AG10803 (cell line): Measurements from ENCODE around the gene CPNE1.
A peak's percentile ranks its signal among the peaks of the same experiment; 100 is the strongest.

Source experiments
- DNase-seq: peaks from one replicate; pipeline ENCODE4 v3.0.0; 2010; ENCODE audit warnings: low read depth
- H3K4me3 ChIP-seq: 2 replicates; pipeline ENCODE4 v1.5.1; 2011; ENCODE audit warnings: mild to moderate bottlenecking, low read length, control low read depth
- TF ChIP-seq, protein P1 (sequence below): conservative IDR thresholded peaks from 2 replicates; pipeline ENCODE4 v1.5.1; 2011; ENCODE audit warnings: mild to moderate bottlenecking, low read length, control low read depth, inconsistent platforms

CPNE1 gene

DNA sequence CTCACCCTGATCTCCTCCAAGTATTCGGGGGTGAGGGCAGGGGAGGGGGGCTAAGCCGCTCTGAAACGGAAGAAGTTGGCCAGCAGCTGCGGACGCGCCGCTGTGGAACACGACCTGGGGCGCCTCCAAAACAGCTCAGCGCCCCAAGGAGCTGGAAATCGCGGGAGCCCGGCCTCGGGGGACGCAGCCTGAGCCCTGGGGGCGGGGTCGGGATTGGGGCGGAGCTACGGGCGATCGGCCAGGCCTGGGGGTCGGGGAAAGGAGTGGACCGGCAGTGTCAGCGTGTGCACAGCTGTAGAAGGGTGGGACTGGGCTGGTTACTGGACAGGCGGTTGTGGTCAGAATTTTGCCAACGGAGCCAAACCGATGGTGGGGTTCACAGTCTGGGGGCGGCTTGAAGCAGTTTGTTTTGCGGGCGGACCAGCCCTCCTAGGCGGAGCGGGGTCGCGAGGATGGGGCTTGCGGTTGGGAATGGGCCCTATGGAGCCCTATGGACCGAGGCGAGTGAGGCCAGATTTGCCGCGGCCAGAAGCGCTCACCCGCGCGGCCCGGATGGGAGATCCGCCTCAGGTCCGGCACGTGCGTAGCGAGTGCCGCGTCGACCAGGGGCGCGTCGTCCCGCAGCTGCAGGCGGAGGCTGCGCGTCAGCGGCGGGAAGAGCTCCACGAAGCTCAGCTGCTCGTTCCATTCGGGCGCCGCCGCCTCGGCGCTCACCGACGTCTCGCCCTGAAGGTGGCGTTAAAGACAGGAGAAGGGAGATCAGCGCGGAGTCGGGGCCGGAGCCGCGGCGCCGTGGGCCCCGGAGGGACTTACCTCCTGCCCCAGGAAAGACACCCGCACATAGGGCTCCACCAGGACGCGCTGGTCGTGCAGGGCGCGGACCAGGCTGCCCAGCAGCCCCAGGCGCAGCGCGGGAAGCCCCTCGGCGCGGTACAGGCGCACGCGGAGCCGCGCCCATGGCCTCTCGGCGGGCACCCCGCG lies 63.4 kb downstream of the CPNE1 start:
- DNase-seq: peak; percentile 59
- H3K4me3 ChIP-seq: peak overlapping the region; percentile 41
- TF ChIP-seq, protein P1, sequence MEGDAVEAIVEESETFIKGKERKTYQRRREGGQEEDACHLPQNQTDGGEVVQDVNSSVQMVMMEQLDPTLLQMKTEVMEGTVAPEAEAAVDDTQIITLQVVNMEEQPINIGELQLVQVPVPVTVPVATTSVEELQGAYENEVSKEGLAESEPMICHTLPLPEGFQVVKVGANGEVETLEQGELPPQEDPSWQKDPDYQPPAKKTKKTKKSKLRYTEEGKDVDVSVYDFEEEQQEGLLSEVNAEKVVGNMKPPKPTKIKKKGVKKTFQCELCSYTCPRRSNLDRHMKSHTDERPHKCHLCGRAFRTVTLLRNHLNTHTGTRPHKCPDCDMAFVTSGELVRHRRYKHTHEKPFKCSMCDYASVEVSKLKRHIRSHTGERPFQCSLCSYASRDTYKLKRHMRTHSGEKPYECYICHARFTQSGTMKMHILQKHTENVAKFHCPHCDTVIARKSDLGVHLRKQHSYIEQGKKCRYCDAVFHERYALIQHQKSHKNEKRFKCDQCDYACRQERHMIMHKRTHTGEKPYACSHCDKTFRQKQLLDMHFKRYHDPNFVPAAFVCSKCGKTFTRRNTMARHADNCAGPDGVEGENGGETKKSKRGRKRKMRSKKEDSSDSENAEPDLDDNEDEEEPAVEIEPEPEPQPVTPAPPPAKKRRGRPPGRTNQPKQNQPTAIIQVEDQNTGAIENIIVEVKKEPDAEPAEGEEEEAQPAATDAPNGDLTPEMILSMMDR: peak; percentile 28; the same call in 1 of the 2 replicates

DNA sequence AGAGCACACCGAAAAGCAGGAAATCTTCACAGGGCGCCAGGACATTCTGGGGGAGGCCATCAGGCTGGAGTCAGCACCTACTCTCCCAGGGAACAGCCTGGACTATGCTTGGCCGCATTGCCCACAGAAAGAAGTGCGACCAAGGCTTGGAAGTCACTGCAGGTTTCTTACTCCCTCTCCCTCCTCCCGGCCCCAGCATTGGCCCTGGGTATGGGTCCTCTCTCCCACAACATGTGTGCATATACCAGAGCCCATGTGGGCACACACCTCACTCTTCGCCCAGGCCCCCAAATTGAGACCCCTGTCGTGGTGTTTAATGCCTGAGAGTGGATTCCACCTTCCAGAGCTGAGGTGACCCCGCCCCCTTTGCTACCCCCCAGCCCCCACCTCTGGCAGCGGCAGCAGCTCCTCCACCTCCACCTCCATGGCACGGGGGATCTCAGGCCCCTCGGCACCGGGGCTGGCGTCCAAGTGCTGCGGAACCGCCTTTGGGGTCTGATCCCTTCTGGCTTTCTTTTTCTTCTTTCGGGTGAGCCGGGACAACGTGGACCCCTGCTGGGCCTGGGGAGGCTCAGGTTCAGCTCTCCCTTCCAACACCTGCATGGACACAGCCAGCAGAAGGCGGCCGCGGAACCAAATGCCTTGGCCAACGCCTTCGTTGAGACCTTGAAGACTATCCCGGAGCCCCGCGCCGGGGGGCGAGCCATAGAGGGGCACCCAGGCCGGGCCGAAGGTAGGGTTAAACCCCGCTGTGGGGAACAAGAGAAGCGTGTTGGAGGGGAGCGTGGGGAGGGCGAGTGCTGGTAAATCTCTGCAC lies 64.3 kb downstream of the CPNE1 start:
- DNase-seq: no peak
- TF ChIP-seq, protein P1: no peak
- no peak overlapping the region; the same call in 1 of the 2 replicates for H3K4me3 ChIP-seq

DNA sequence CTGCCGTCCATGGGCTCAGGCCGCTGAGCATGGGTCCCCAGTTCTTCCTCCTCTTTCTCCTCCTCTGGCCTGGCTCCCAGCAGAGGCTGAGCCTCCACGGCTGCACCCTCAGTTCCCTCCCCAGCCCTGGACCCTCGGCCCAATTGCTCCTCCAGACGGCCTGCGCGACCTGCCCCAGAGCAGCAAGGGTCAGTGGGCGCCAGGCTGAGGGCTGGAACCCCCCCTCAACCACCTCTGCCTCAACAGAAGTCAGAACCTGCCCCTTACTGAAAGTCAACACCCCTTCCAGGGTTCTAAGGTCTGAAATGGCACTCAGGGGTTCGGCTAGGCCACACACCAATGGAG lies 65.0 kb downstream of the CPNE1 start:
- TF ChIP-seq, protein P1: no peak
- no peak overlapping the region for H3K4me3 ChIP-seq
- DNase-seq: no peak

DNA sequence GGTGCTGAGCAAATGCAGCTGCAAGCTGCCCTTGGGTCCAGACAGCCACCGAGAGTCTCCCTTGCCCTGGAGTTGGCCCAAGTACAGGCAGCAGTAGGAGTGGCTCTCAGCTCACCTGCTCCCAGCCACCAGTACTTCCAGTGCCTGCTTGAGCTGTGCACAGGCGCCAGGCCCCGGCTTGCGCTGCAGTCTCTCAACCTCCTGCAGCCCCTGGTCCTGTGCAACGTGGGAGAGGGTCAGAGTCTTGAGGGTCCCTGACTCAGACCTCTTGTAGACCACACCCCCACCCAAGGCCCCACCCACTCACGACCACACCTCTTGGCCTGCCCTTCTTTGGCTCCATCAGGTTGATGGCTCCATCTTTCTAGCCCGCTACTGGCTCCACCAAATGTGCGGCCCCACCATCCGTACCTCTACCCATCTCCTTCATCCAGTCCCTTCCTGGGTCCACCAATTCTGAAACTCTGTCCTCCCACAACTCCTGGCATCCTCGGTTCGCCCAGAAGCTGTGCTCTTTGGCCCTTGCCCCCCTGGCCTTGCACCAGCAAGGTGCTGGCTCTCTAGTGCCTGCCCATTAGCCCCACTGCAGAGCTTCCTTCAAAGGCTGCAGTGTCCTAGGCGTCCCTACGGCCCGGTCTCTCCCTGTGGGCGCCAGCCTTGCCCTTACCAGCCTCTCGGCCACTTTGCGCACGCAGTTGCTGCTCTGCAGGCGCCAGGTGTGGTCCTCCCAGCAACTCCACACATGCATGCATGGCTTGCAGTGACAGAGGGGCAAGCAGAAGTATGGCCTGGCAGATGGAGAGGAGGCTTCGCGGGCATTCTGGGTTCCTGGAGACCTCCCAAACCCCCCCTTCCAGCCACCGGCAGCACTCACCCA lies 65.6 kb downstream of the CPNE1 start:
- H3K4me3 ChIP-seq: no peak overlapping the region
- TF ChIP-seq, protein P1: no peak
- DNase-seq: no peak

DNA sequence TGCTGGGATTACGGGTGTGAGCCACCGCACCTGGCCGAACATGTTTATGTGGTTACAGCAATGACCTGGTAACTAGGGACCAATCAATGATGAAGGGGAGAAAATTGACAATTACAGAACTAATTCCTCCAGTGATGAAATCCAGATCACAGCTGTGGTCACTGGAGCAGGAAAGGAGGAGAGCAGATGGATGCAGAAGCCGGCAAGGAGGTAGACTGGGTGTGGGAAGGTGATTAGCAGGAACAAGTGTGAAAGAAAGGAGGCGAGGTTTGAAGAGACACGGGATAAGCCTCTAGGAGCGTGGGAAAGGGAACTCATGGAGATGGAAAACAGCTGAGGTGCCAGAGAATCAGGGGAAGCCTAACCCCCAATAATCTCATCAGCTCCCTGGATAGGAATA lies 66.2 kb downstream of the CPNE1 start:
- DNase-seq: no peak
- TF ChIP-seq, protein P1: no peak
- no peak overlapping the region for H3K4me3 ChIP-seq

DNA sequence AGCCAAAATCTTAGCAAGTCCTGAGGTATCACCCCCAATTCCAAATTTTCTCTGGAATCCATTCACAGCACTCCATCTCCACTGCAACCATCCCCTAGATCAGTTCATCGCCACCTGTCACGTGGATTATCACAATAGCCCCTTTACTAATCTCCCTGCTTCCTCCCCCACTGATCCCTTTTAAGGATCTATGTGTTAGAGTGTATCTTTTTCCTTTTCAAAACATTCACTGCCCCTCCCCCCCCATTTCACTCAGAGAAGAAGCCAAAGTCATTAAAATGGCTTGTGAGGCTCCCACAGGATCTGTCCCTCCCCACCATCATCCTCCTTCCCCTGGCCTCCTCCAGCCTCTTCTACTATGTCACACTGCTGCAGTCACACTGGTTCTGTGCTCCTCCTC lies 67.5 kb downstream of the CPNE1 start:
- no peak overlapping the region for H3K4me3 ChIP-seq
- TF ChIP-seq, protein P1: no peak
- DNase-seq: no peak
